ENCODE results near the gene CEP72.

GRCh38 chr5:602466-603035 is 9.6 kb upstream of the CEP72 start:
- TF ChIP-seq CREB1 (IDR thresholded peaks at IDR 0.05; ENCODE audit: low read depth), result no peak
- TF ChIP-seq MAX (IDR thresholded peaks at IDR 0.05), result no peak
- no peak for TF ChIP-seq EP300 (IDR thresholded peaks at IDR 0.05; ENCODE audit: borderline replicate concordance)

Data from Ishikawa (cell line).